HepG2 (cell line): ENCODE data around the gene TSPYL6.

Experiments used
- FOSL2 ChIP-seq: sonication (generic); formaldehyde crosslinking; IDR thresholded peaks from 2 replicates; pipeline ENCODE4 v1.4.0; 2020; ENCODE audit warnings: missing genetic modification reagents
- GABPA ChIP-seq, 2 experiments: IDR thresholded peaks; 2 replicates each; pipeline ENCODE4 v1.6.1; 2011 to 2016; ENCODE audit warnings: low read depth in 2 of 2, low read length in 1 of 2, missing biosample characterization in 1 of 2, missing genetic modification characterization in 1 of 2
- JUNB ChIP-seq: sonication (generic); formaldehyde crosslinking; IDR thresholded peaks from 2 replicates; pipeline ENCODE4 v1.8.0; 2022; ENCODE audit warnings: missing genetic modification reagents, mild to moderate bottlenecking, borderline replicate concordance
- KLF6 ChIP-seq: IDR thresholded peaks from 2 replicates; pipeline ENCODE4 v1.8.0; 2016; ENCODE audit warnings: missing biosample characterization, missing genetic modification reagents
- MEIS2 ChIP-seq: sonication (generic); formaldehyde crosslinking; IDR thresholded peaks from 2 replicates; pipeline ENCODE4 v1.9.0; 2021; ENCODE audit warnings: mild to moderate bottlenecking, missing genetic modification reagents
- NFYB ChIP-seq: sonication (generic); formaldehyde crosslinking; IDR thresholded peaks from 2 replicates; pipeline ENCODE4 v1.4.0; 2020; ENCODE audit warnings: missing genetic modification reagents
- SIN3A ChIP-seq: IDR thresholded peaks from 2 replicates; pipeline ENCODE4 v1.6.1; 2011; ENCODE audit warnings: low read depth, mild to moderate bottlenecking, control low read depth, low read length, borderline replicate concordance
- ZNF558 ChIP-seq: sonication (generic); formaldehyde crosslinking; IDR thresholded peaks from 2 replicates; pipeline ENCODE4 v1.9.0; 2022; ENCODE audit warnings: mild to moderate bottlenecking, missing genetic modification reagents, borderline replicate concordance
- ZNF670 ChIP-seq: sonication (generic); formaldehyde crosslinking; IDR thresholded peaks from 2 replicates; pipeline ENCODE4 v1.8.0; 2022; ENCODE audit warnings: mild to moderate bottlenecking, missing genetic modification reagents, borderline replicate concordance
- ZNF780A ChIP-seq: sonication (generic); formaldehyde crosslinking; IDR thresholded peaks from 2 replicates; pipeline ENCODE4 v1.8.0; 2022; ENCODE audit warnings: mild to moderate bottlenecking, missing genetic modification reagents, moderate library complexity
- TF ChIP-seq, protein P1 (sequence below): sonication (generic); formaldehyde crosslinking; IDR thresholded peaks from 2 replicates; pipeline ENCODE4 v1.5.0; 2020; ENCODE audit warnings: mild to moderate bottlenecking, missing genetic modification reagents, moderate library complexity
- TF ChIP-seq, protein P2 (sequence below): sonication (generic); formaldehyde crosslinking; IDR thresholded peaks from 2 replicates; pipeline ENCODE4 v1.4.0; 2020; ENCODE audit warnings: missing genetic modification reagents
- TF ChIP-seq, protein P3 (sequence below): IDR thresholded peaks from 2 replicates; pipeline ENCODE4 v1.6.1; 2012; ENCODE audit warnings: inconsistent platforms

DNA sequence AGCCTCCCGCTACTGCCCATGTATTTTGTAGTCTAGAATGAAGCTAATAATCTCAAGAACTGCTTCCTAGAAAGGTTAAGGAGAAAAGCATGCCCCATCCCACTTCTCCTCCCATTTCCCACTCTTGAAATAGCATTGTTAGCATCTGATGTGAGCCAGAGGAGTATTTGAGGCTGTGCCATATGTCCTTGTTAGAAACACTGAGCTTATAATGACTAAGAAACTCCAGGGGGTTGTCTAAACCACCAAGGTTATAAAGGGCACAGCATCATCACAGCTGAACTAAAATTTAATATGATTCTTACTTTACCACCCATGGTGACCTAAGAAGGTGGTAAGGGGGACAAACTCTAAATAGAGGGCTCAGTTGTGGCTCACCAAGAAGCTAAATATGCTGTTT lies 16.6 kb downstream of the TSPYL6 start:
- no peak for TF ChIP-seq ZNF558 (CRISPR knock-in tag)
- TF ChIP-seq, protein P1, sequence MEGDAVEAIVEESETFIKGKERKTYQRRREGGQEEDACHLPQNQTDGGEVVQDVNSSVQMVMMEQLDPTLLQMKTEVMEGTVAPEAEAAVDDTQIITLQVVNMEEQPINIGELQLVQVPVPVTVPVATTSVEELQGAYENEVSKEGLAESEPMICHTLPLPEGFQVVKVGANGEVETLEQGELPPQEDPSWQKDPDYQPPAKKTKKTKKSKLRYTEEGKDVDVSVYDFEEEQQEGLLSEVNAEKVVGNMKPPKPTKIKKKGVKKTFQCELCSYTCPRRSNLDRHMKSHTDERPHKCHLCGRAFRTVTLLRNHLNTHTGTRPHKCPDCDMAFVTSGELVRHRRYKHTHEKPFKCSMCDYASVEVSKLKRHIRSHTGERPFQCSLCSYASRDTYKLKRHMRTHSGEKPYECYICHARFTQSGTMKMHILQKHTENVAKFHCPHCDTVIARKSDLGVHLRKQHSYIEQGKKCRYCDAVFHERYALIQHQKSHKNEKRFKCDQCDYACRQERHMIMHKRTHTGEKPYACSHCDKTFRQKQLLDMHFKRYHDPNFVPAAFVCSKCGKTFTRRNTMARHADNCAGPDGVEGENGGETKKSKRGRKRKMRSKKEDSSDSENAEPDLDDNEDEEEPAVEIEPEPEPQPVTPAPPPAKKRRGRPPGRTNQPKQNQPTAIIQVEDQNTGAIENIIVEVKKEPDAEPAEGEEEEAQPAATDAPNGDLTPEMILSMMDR = no peak
- TF ChIP-seq ZNF670 = no peak
- TF ChIP-seq, protein P2, sequence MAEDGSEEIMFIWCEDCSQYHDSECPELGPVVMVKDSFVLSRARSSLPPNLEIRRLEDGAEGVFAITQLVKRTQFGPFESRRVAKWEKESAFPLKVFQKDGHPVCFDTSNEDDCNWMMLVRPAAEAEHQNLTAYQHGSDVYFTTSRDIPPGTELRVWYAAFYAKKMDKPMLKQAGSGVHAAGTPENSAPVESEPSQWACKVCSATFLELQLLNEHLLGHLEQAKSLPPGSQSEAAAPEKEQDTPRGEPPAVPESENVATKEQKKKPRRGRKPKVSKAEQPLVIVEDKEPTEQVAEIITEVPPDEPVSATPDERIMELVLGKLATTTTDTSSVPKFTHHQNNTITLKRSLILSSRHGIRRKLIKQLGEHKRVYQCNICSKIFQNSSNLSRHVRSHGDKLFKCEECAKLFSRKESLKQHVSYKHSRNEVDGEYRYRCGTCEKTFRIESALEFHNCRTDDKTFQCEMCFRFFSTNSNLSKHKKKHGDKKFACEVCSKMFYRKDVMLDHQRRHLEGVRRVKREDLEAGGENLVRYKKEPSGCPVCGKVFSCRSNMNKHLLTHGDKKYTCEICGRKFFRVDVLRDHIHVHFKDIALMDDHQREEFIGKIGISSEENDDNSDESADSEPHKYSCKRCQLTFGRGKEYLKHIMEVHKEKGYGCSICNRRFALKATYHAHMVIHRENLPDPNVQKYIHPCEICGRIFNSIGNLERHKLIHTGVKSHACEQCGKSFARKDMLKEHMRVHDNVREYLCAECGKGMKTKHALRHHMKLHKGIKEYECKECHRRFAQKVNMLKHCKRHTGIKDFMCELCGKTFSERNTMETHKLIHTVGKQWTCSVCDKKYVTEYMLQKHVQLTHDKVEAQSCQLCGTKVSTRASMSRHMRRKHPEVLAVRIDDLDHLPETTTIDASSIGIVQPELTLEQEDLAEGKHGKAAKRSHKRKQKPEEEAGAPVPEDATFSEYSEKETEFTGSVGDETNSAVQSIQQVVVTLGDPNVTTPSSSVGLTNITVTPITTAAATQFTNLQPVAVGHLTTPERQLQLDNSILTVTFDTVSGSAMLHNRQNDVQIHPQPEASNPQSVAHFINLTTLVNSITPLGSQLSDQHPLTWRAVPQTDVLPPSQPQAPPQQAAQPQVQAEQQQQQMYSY (CRISPR knock-in tag) = no peak
- TF ChIP-seq KLF6 (CRISPR knock-in tag) = no peak
- TF ChIP-seq, protein P3, sequence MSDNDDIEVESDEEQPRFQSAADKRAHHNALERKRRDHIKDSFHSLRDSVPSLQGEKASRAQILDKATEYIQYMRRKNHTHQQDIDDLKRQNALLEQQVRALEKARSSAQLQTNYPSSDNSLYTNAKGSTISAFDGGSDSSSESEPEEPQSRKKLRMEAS = no peak
- no peak for TF ChIP-seq NFYB (CRISPR knock-in tag)
- TF ChIP-seq ZNF780A = no peak
- TF ChIP-seq GABPA (IDR thresholded peaks at IDR 0.05; ENCODE audit: low read depth, low read length) = no peak
- no peak for TF ChIP-seq GABPA (CRISPR knock-in tag; IDR thresholded peaks at IDR 0.05; ENCODE audit: low read depth)
- no peak for TF ChIP-seq FOSL2
- no peak for TF ChIP-seq SIN3A
- no peak for TF ChIP-seq JUNB
- no peak for TF ChIP-seq MEIS2 (CRISPR knock-in tag)
